ENCODE data around the gene UBN2. TPM values are rescaled to one million over a fixed set of nuclear protein-coding genes. Genes with fewer than 3 reads are reported as not detected.

The UBN2 gene
- total RNA-seq, 1 experiment from 2014 or later, result 13.0 TPM

DNA sequence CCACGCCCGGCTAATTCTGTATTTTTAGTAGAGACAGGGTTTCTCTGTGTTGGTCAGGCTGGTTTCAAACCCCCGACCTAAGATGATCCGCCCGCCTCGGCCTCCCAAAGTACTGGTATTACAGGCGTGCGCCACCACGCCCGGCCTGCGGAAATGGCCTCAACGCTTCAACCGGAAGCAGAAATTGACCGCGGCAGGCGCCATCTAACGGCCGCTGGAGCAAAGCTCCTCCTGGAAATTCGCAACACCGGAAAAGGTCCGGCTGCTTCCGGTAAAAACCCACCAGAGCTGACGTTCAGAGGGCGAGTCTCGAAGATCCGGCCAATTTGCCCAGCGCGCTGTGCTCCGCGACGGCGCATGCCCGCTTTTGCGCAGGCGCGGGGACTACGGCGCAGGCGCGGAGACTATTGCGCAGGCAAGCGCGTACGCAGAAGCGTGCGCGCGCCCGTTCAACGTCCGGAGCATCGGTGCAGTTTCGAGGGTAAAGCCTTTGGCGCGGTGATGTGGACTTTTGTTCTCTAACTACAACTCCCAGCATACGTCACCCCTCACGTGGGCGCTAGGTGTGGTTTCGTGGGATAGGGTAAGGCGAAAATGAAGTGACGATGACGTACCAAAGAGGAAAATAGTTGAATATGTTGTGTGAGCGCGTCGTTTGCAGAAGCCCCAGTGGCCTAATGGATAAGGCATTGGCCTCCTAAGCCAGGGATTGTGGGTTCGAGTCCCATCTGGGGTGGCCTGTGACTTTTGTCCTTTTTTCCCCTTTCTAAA is 109.2 kb downstream of the UBN2 start:
- H3K36me3 ChIP-seq, result no peaks in the 10 kb centered on the region; the same call in 1 of the 2 replicates
- H3K9me3 ChIP-seq (replicated peaks), result no peaks in the 10 kb centered on the region
- H3K27ac ChIP-seq, result peak overlapping the region; percentile 99
- H3K4me3 ChIP-seq, result peak overlapping the region; percentile 99
- H3K4me1 ChIP-seq, result 0 out of 2 replicates have a peak, but pooled peaks cover 4% of the 10 kb centered on the region
- H3K27me3 ChIP-seq, result no peaks in the 10 kb centered on the region
- DNase-seq, result peak; percentile 99

DNA sequence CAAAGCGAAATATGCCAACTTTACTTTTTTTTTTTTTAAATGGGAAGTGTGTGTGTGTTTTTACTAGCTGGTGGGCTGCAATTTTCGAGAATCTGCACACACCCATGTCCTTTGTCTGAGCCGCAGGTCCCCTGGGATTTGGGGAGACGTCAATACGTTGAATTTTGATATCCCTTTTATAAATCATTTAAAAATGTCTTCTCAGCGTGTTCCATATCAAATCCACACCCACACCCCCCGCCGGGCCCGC is 109.7 kb downstream of the UBN2 start:
- no peak for DNase-seq
- Histone ChIP-seq H3K36me3 (no peaks in the 10 kb centered on the region; the same call in 1 of the 2 replicates), H3K9me3 (replicated peaks) (no peaks in the 10 kb centered on the region), H3K27me3 (no peaks in the 10 kb centered on the region), H3K4me3 (peak overlapping the region; percentile 99), H3K27ac (peak overlapping the region; percentile 99), H3K4me1 (0 out of 2 replicates have a peak, but pooled peaks cover 4% of the 10 kb centered on the region)

DNA sequence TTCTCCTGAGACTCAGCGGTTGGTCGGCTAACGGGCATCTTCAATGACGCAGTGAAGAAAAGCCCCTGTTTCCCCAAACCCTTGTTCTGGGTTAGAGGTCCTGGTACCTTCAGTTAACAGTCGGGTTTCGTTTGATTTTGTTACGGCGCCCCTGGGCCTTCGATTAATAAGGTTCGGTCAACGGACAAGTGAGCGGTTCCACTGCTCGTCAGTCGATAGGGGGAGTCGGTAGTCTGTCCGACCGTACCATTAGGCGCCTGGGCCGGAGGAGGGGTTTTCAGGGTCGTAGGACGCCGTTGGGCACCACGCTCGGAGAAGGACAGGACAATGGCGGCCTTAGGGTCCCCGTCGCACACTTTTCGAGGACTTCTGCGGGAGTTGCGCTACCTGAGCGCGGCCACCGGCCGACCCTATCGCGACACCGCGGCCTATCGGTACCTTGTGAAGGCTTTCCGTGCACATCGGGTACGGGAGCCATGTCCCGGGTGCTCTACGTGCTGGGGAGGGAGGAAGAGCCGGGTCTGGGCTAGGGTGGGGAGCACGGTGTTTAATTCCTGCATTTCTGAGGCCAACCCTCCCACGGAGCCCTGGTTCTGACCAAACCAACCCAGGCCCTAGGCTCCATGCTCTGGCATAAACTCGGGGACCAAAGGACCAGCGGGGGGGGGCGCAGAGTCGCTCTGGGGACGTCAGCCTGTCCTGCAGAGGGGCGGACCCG is 110.2 kb downstream of the UBN2 start, which contains the start of gene FMC1:
Gene FMC1 (plus strand): TSS at position 280 of the 718 bp plus-strand sequence. CDS start 48 bp downstream, at position 328.
- peak; percentile 96 to 97 for DNase-seq
- peak within 1 kb of the TSS; percentile 99 for H3K27ac ChIP-seq
- H3K4me3 ChIP-seq, result peak within 1 kb of the TSS; percentile 99
- H3K4me1 ChIP-seq, result 0 out of 2 replicates have a peak, but pooled peaks cover 4% of the 10 kb centered on the region
- no peaks in the 10 kb centered on the region for H3K9me3 ChIP-seq (replicated peaks)
- H3K36me3 ChIP-seq, result no peaks in the 10 kb centered on the region; the same call in 1 of the 2 replicates
- H3K27me3 ChIP-seq, result no peaks in the 10 kb centered on the region

DNA sequence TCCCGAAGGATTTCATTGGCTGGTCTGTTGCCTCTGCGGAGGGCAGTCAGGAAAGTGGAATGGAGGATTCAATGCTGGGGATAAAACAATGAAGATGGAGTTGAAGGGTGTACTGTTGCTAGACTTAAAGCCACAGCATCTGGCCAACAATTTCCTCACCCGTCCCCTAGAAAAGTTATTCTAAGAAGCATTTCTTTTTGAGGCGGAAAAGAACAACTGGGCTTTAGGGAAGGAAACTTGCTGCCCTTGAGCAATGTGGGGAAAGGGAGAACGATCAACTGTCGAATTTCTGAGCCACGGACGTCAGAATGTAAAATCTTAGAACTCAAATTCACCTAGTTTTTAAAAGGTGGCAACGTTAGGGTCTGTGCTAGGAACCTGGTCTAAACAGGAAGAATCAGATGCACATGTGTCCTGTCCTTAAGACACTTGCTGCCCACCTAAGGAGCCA is 110.8 kb downstream of the UBN2 start:
- Histone ChIP-seq H3K27me3 (no peaks in the 10 kb centered on the region), H3K27ac (peak overlapping the region; percentile 99), H3K4me1 (0 out of 2 replicates have a peak, but pooled peaks cover 4% of the 10 kb centered on the region), H3K36me3 (peaks cover 1% of the 10 kb centered on the region), H3K9me3 (replicated peaks) (no peaks in the 10 kb centered on the region), H3K4me3 (peak overlapping the region; percentile 99)
- DNase-seq, result no peak

DNA sequence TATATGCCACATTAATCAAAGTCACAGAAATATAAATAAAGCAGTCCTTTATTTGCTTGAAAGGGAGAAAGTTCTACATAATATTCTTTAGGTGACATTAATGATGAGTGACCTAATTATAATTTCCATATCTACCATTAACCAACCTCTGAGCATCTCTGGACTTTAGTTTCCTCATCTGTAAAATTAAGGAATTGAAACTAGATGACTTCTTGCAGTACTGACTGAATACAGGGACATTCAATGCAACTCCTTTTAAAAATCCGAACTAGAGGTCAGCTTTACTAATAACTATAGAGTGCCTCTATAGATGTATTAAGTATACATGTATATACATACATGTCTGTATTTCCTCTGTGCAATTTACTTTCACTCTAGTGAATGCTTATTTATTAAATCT is 114.0 kb downstream of the UBN2 start:
- H3K36me3 ChIP-seq, result peaks cover 7% of the 10 kb centered on the region
- no peak for DNase-seq
- no peaks in the 10 kb centered on the region for H3K9me3 ChIP-seq (replicated peaks)
- H3K27me3 ChIP-seq, result no peaks in the 10 kb centered on the region
- 0 out of 2 replicates have a peak, but pooled peaks cover 4% of the 10 kb centered on the region for H3K4me1 ChIP-seq
- no peak overlapping the region for H3K4me3 ChIP-seq
- no peak overlapping the region for H3K27ac ChIP-seq

DNA sequence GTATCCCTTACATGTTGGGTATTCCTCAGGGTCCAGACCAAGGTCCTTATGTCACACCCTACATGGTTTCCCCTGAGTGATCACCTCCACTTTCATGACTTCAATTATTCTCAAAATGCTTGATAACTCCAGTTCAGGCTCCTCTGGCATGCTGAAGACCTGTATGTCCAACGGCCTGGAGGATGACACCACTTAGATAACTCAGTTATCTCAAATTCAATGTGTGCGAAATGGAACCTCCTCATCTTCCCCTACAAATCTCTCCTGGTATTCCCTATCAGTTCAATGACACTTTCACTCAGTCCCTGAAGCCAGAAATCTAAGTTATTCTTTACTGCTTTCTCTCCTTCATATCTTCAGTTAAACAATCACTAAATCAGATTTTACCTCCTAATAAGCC is 120.0 kb downstream of the UBN2 start:
- Histone ChIP-seq H3K36me3 (peaks cover 7% of the 10 kb centered on the region), H3K9me3 (replicated peaks) (no peaks in the 10 kb centered on the region), H3K27ac (no peak overlapping the region), H3K4me3 (no peak overlapping the region), H3K27me3 (no peaks in the 10 kb centered on the region), H3K4me1 (no peaks in the 10 kb centered on the region)
- DNase-seq, result no peak

DNA sequence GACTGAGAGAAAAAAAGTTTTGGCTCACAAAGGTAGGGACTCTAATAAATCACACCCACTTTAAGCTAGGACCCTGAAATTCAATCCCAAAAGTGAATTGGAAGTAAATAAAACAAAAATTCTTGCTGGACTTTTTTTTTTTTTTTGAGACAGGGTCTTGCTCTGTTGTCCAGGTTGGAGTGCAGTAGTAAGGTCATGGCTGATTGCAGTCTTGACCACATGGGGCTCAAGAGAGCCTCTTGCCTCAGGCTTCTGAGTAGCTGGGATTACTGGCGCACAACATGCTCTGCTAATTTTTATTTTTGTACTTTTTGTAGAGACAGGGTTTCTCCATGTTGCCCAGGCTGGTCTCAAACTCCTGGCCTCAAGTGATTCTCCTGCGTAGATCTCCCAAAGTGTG is 123.7 kb downstream of the UBN2 start:
- no peak for DNase-seq
- no peak overlapping the region for H3K4me3 ChIP-seq
- no peaks in the 10 kb centered on the region for H3K9me3 ChIP-seq (replicated peaks)
- H3K27ac ChIP-seq, result no peak overlapping the region
- H3K4me1 ChIP-seq, result no peaks in the 10 kb centered on the region
- H3K36me3 ChIP-seq, result no peaks in the 10 kb centered on the region
- no peaks in the 10 kb centered on the region for H3K27me3 ChIP-seq

DNA sequence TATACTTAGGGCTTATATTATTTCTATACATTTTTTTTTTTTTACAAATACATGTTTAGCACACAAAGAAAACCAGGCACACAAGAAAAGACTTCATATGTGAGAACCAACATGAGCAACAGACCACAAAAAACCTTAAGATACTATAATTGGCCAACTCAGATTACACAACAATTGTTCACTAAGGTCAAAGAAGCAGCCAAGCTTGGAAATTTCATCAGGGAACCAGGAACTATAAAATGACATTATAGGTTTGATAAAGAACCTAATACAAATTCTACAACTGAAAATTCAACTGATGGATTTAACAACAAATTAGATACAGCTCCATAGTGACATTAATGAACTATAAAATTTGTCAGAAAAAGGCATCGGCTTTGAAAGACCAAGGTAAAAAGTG is 124.3 kb downstream of the UBN2 start:
- Histone ChIP-seq H3K4me1 (no peaks in the 10 kb centered on the region), H3K27me3 (no peaks in the 10 kb centered on the region), H3K36me3 (no peaks in the 10 kb centered on the region), H3K27ac (no peak overlapping the region), H3K9me3 (replicated peaks) (no peaks in the 10 kb centered on the region), H3K4me3 (no peak overlapping the region)
- no peak for DNase-seq

Other genes starting within 250 kb of the UBN2 start
- 11.8 and 12.5 TPM in 2 replicates for gene KIAA1549, start 249.8 kb upstream of the UBN2 start, total RNA-seq (2014; rRNA removed; shearing (Covaris generic))
- gene ZC3HAV1L, start 195.2 kb upstream of the UBN2 start, total RNA-seq (2014; rRNA removed; shearing (Covaris generic)), result 57.1 and 62.4 TPM in 2 replicates
- 11.0 and 11.1 TPM in 2 replicates for gene ZC3HAV1, start 121.5 kb upstream of the UBN2 start, total RNA-seq (2014; rRNA removed; shearing (Covaris generic))
- 18.0 and 21.7 TPM in 2 replicates for gene FMC1, start 110.1 kb downstream of the UBN2 start, total RNA-seq (2014; rRNA removed; shearing (Covaris generic))
- gene LUC7L2, start 128.7 kb downstream of the UBN2 start, total RNA-seq (2014; rRNA removed; shearing (Covaris generic)), result 90.0 and 111 TPM in 2 replicates

Measured in SJCRH30 (cell line).